GM12878 (cell line): Measurements from ENCODE around the gene SEC31A.

Source experiments
- EGR1 ChIP-seq, 2 experiments: IDR thresholded peaks; 1 replicate in 1 of 2; 2 replicates in 1 of 2; pipeline ENCODE4 v1.6.1; 2011 to 2012; ENCODE audit warnings: low read depth in 2 of 2, low read length in 2 of 2, borderline replicate concordance in 1 of 2, mild to moderate bottlenecking in 1 of 2, moderate library complexity in 1 of 2
- EZH2 ChIP-seq: IDR thresholded peaks from 2 replicates; pipeline ENCODE4 v1.6.1; 2012; ENCODE audit warnings: low read depth, mild to moderate bottlenecking, control low read depth, inconsistent platforms, low read length, borderline replicate concordance; ENCODE audit not compliant: control insufficient read depth
- FOS ChIP-seq: IDR thresholded peaks from 3 replicates; pipeline ENCODE4 v1.6.1; 2011; ENCODE audit warnings: borderline replicate concordance; ENCODE audit not compliant: insufficient read length; ENCODE audit errors: extremely low read depth
- HDAC2 ChIP-seq: fragments of 200-600 bp; sonication (generic); IDR thresholded peaks from 2 replicates; pipeline ENCODE4 v1.6.1; 2017
- MTA3 ChIP-seq: IDR thresholded peaks from 2 replicates; pipeline ENCODE4 v1.6.1; 2012; ENCODE audit warnings: low read length, inconsistent platforms, borderline replicate concordance
- MXI1 ChIP-seq: fragments of 150-350 bp; IDR thresholded peaks from 2 replicates; pipeline ENCODE4 v1.6.1; 2011; ENCODE audit warnings: low read depth, mild to moderate bottlenecking, inconsistent platforms, low read length, improper control_type of control experiment
- NBN ChIP-seq: fragments of 450-650 bp; IDR thresholded peaks from 2 replicates; pipeline ENCODE4 v1.6.1; 2016
- POLR2A ChIP-seq: IDR thresholded peaks from 2 replicates; pipeline ENCODE4 v1.6.1; 2011; ENCODE audit warnings: low read depth, mild to moderate bottlenecking, low read length
- TF ChIP-seq, protein P1 (sequence below): IDR thresholded peaks from 2 replicates; pipeline ENCODE4 v1.6.1; 2012; ENCODE audit warnings: low read depth, low read length, improper control_type of control experiment
- TF ChIP-seq, protein P2 (sequence below), 3 experiments: IDR thresholded peaks in 2 of 3; conservative IDR thresholded peaks in 1 of 3; 2 replicates each; pipeline ENCODE4 v1.5.1; 2011; ENCODE audit warnings: low read depth in 3 of 3, low read length in 3 of 3, mild to moderate bottlenecking in 3 of 3, control low read depth in 2 of 3, moderate library complexity in 2 of 3, inconsistent platforms in 1 of 3, mixed read lengths in 1 of 3; ENCODE audit not compliant: control insufficient read depth in 2 of 3, insufficient read depth in 1 of 3; ENCODE audit errors: extremely low read depth in 1 of 3
- TF ChIP-seq, protein P3 (sequence below): IDR thresholded peaks from 2 replicates; pipeline ENCODE4 v1.6.1; 2012; ENCODE audit warnings: low read depth, low read length, improper control_type of control experiment

DNA sequence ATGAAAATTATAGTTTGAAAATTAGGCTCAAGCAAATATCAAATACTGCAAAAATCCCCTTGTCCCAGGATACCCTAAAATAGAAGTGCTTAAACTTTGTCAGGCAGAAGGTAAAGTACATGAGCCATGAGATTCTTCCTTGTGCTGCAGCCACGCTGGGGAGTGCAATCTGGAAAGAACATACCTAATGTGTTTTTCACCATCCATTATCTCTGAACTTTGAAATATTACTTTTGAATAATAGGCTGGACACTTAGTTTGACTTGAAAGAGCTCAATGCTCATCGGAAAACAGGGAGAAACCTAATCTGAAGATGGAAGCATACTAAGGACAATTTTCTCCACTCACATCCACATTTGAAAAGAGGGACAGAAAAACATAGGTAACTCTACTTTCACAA lies 28.4 kb upstream of the SEC31A start:
- TF ChIP-seq FOS = no peak
- TF ChIP-seq, protein P1, sequence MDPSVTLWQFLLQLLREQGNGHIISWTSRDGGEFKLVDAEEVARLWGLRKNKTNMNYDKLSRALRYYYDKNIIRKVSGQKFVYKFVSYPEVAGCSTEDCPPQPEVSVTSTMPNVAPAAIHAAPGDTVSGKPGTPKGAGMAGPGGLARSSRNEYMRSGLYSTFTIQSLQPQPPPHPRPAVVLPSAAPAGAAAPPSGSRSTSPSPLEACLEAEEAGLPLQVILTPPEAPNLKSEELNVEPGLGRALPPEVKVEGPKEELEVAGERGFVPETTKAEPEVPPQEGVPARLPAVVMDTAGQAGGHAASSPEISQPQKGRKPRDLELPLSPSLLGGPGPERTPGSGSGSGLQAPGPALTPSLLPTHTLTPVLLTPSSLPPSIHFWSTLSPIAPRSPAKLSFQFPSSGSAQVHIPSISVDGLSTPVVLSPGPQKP = no peak
- TF ChIP-seq MXI1 = no peak
- no peak for TF ChIP-seq EGR1 (IDR thresholded peaks at IDR 0.05; ENCODE audit: borderline replicate concordance in 1 of 2, low read depth in 2 of 2, low read length in 2 of 2)
- no peak for TF ChIP-seq EZH2
- TF ChIP-seq, protein P2, sequence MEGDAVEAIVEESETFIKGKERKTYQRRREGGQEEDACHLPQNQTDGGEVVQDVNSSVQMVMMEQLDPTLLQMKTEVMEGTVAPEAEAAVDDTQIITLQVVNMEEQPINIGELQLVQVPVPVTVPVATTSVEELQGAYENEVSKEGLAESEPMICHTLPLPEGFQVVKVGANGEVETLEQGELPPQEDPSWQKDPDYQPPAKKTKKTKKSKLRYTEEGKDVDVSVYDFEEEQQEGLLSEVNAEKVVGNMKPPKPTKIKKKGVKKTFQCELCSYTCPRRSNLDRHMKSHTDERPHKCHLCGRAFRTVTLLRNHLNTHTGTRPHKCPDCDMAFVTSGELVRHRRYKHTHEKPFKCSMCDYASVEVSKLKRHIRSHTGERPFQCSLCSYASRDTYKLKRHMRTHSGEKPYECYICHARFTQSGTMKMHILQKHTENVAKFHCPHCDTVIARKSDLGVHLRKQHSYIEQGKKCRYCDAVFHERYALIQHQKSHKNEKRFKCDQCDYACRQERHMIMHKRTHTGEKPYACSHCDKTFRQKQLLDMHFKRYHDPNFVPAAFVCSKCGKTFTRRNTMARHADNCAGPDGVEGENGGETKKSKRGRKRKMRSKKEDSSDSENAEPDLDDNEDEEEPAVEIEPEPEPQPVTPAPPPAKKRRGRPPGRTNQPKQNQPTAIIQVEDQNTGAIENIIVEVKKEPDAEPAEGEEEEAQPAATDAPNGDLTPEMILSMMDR (IDR thresholded peaks at IDR 0.05 in 2 of 3, conservative IDR thresholded peaks at IDR 0.05 in 1 of 3; ENCODE audit: control insufficient read depth in 2 of 3, extremely low read depth in 1 of 3, insufficient read depth in 1 of 3, low read depth in 3 of 3, low read length in 3 of 3) = no peak
- no peak for TF ChIP-seq HDAC2
- TF ChIP-seq, protein P3, sequence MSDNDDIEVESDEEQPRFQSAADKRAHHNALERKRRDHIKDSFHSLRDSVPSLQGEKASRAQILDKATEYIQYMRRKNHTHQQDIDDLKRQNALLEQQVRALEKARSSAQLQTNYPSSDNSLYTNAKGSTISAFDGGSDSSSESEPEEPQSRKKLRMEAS = no peak
- TF ChIP-seq MTA3 = no peak
- TF ChIP-seq NBN = no peak
- TF ChIP-seq POLR2A = no peak
